Testis (tissue), 3 donors: ENCODE measurements around the gene PIGO. TPM values are rescaled to one million over a fixed set of nuclear protein-coding genes. Genes with fewer than 3 reads are reported as not detected.

Source experiments
- DNase-seq: peaks from one replicate; pipeline ENCODE4 v3.0.0-alpha.2; 2019
- H3K27ac ChIP-seq, 2 donors: fragments of 200-600 bp; sonication (generic); one replicate each; pipeline ENCODE4 v1.5.1; 2019
- H3K27me3 ChIP-seq: fragments of 200-600 bp; sonication (generic); one replicate; pipeline ENCODE4 v1.5.1; 2019
- H3K36me3 ChIP-seq: fragments of 200-600 bp; sonication (generic); one replicate; pipeline ENCODE4 v1.5.1; 2017; ENCODE audit warnings: low read depth; ENCODE audit errors: missing control alignments
- H3K4me1 ChIP-seq: fragments of 200-600 bp; sonication (generic); one replicate; pipeline ENCODE4 v1.5.1; 2019
- H3K4me3 ChIP-seq, 2 donors: fragments of 200-600 bp; sonication (generic); one replicate each; pipeline ENCODE4 v1.5.1; 2017 to 2019
- H3K9me3 ChIP-seq: fragments of 200-600 bp; sonication (generic); one replicate; pipeline ENCODE4 v1.5.1; 2017
- CTCF ChIP-seq, 3 experiments: fragments of 450-650 bp in 2 of 3; fragments of 200-600 bp in 1 of 3; sonication (generic) in 1 of 3; IDR thresholded peaks; one replicate each; pipeline ENCODE4 v1.5.1; 2016 to 2019; ENCODE audit warnings: antibody characterized with exemption in 3 of 3, mild to moderate bottlenecking in 2 of 3, moderate library complexity in 1 of 3
- POLR2A ChIP-seq: fragments of 450-650 bp; IDR thresholded peaks from one replicate; pipeline ENCODE4 v1.6.1; 2017; ENCODE audit warnings: antibody characterized with exemption, mild to moderate bottlenecking, moderate library complexity
- WGBS, 2 donors: methylation state at CpG; one replicate each; pipeline ENCODE4 v1.1.5; 2018; 5-methylcytosine and 5-hydroxymethylcytosine counted together
- intact Hi-C: fragments of 100-400 bp; cut with DNase I; formaldehyde crosslinking; loops from one replicate; pipeline ENCODE4 v1.15.1; 2023; ENCODE audit warnings: low total_unique reads
- polyA plus RNA-seq: library from polyadenylated mRNA; stranded (reverse); fragments of 350-450 nt; fragmentation: Illumina TruSeq; extraction: RNeasy Lipid Tissue Mini Kit (QIAGEN cat#74804); gene quantifications from one replicate; pipeline ENCODE4 v1.2.3, GENCODE V29; 2014; ENCODE audit warnings: low read depth, low replicate concordance; ENCODE audit not compliant: insufficient read depth
- total RNA-seq, 2 donors: library from RNA; depleted of rRNA; stranded (reverse); fragments of >200 nt; gene quantifications; one replicate each; pipeline ENCODE4 v1.2.3, GENCODE V29; 2016

The PIGO gene
- total and polyA plus RNA-seq, 3 donors from 2014 or later, result 27.6 to 41.4 (median 33.1) TPM

DNA sequence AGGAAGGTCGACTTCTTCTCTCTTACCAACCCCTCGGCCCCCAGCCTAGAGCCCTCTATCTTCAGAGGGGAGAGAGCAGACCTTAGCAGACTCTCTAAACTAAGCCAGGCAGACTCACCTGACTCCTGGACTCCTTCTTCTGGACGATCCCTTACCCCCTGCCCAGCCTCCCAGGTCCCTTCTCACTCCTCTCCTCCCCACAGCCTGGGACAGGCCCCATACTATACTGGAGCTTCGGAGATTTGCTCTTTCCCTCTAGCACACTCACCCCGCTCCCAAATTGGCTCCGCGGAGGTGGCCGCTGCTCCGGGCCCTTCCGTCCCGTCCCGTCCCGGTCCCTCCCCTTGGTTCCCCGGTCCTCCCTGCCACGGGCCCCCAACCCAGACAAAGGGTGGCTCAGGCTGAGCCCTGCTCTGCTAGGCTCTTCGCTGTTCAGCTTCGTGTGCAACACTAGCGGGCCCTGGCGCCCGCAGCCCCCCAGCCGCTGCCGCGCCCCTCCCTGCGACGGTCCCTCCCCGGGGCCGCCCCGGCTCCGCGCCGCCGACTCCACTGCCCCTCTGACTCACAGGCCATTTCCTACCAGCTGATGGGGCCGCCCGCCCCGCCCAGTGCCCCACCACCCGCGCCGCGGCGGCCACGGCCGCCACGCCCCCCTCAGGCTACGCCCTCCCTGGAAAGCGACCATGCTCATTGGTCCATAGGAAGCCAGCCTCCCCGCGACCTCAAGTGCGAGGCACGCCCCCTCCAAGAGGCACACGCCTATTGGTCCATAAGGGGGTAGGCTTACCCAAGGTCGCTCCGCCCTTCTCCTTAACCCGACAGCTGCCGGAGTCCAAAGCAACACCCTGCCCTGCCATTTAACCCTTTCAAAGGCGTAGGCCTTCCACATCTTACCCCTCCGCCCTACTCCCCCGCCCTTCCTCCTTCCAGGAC lies 14.9 kb upstream of the PIGO start:
- TF ChIP-seq CTCF (IDR thresholded peaks at IDR 0.05) (no peak), POLR2A (no peak)
- intact Hi-C loops, result loop anchor here (10.0 kb wide), 2 partner anchors 364 to 444 kb away; no protein-coding TSS in a partner anchor
- H3K27me3 ChIP-seq, result no peaks in the 10 kb centered on the region
- H3K4me1 ChIP-seq, result peaks cover 37% of the 10 kb centered on the region
- 1 to 2% methylated on average over 24 to 30 of the region's 57 CpGs for WGBS, 2 donors
- peak; percentile 99 for DNase-seq
- no peaks in the 10 kb centered on the region for H3K36me3 ChIP-seq
- no peaks in the 10 kb centered on the region for H3K9me3 ChIP-seq
- H3K4me3 ChIP-seq, result peak overlapping the region; percentile 77 to 78
- H3K27ac ChIP-seq, result peak overlapping the region; percentile 67 to 82

DNA sequence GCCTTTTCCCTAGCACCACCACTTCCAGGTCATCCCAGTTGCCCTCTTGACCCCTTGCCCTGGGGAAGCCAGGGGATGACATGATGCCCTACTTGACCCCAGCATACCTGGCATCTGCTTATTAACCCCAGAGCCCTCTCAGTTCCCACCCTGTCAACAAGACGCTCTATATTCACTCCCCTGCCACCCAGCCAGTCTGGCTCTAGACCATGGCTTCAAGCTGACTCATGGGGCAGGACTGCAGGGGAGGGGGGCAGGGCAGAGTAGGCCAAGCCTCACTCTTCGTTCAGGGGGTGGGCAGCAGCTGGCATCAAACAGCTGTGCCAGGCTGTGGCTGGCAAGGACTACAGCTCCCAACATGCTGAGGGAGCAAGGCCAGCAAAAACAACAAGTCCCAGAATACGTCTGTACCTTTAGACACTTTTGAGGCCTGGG lies 14.0 kb upstream of the PIGO start:
- H3K4me1 ChIP-seq, result peaks cover 36% of the 10 kb centered on the region
- no peaks in the 10 kb centered on the region for H3K9me3 ChIP-seq
- H3K4me3 ChIP-seq, result no peak overlapping the region
- H3K27ac ChIP-seq, result no peak overlapping the region
- H3K36me3 ChIP-seq, result no peaks in the 10 kb centered on the region
- DNase-seq, result peak; percentile 9
- H3K27me3 ChIP-seq, result no peaks in the 10 kb centered on the region
- no peak for TF ChIP-seq CTCF (IDR thresholded peaks at IDR 0.05)
- TF ChIP-seq POLR2A, result no peak
- intact Hi-C loops, result loop anchor here (10.0 kb wide), 2 partner anchors 364 to 444 kb away; no protein-coding TSS in a partner anchor
- 42 to 50% methylated on average over 3 of the region's 3 CpGs for WGBS, 2 donors

GRCh38 chr9:35108946-35109575 lies 12.7 kb upstream of the PIGO start:
- Histone ChIP-seq H3K27ac (no peak overlapping the region), H3K36me3 (no peaks in the 10 kb centered on the region), H3K9me3 (no peaks in the 10 kb centered on the region), H3K27me3 (no peaks in the 10 kb centered on the region), H3K4me3 (no peak overlapping the region), H3K4me1 (peaks cover 23% of the 10 kb centered on the region)
- peak; percentile 7 for DNase-seq
- WGBS, 2 donors, result 63 to 72% methylated on average over 7 to 8 of the region's 8 CpGs
- no peak for TF ChIP-seq POLR2A
- no peak for TF ChIP-seq CTCF (IDR thresholded peaks at IDR 0.05)
- intact Hi-C loops, result loop anchor here (10.0 kb wide), 1 partner anchor 114 kb away; no protein-coding TSS in a partner anchor

GRCh38 chr9:35108461-35108860 lies 12.1 kb upstream of the PIGO start:
- TF ChIP-seq CTCF (IDR thresholded peaks at IDR 0.05), result no peak
- Histone ChIP-seq H3K36me3 (no peaks in the 10 kb centered on the region), H3K4me3 (no peak overlapping the region), H3K9me3 (no peaks in the 10 kb centered on the region), H3K27me3 (no peaks in the 10 kb centered on the region), H3K27ac (no peak overlapping the region), H3K4me1 (peaks cover 21% of the 10 kb centered on the region)
- DNase-seq, result peak; percentile 8
- intact Hi-C loops, result loop anchor here (10.0 kb wide), 1 partner anchor 114 kb away; no protein-coding TSS in a partner anchor
- WGBS, 2 donors, result 91 to 93% methylated on average over 5 to 6 of the region's 6 CpGs
